H1 (cell line): Measurements from ENCODE around the gene NPHP4. TPM values are rescaled to one million over a fixed set of nuclear protein-coding genes. Genes with fewer than 3 reads are reported as not detected.
A peak's percentile ranks its signal among the peaks of the same experiment; 100 is the strongest.

ENCODE experiments used
- CTCF ChIA-PET: fragments of 300-600 bp; sonication (Branson Sonifier 250); formaldehyde crosslinking; loops from one replicate; lab custom pipeline; 2021; ENCODE audit not compliant: partially characterized antibody; lab: Charles Lee
- POLR2A ChIA-PET: fragments of 300-600 bp; sonication (Branson Sonifier 250); formaldehyde crosslinking; loops from one replicate; lab custom pipeline; 2021; ENCODE audit warnings: inconsistent platforms; ENCODE audit not compliant: partially characterized antibody; lab: Charles Lee
- DNase-seq, 2 experiments: peaks; one replicate each; pipeline versions ENCODE4 v3.0.0 to v3.0.0-alpha.2; 2010 to 2022; ENCODE audit warnings: low spot score in 2 of 2, low read depth in 1 of 2, mixed read lengths in 1 of 2
- FAIRE-seq: peaks from 2 replicates; lab custom pipeline; 2011; peaks lifted over from hg19 to GRCh38; lab: Jason Lieb, UNC
- H2AFZ ChIP-seq: 2 replicates; pipeline ENCODE4 v1.8.1; 2012; ENCODE audit warnings: low read length, inconsistent platforms
- H2AK5ac ChIP-seq: 2 replicates; pipeline ENCODE4 v1.6.1; 2013; ENCODE audit warnings: low read depth, low read length
- H2BK120ac ChIP-seq: replicated peaks from 2 replicates; pipeline ENCODE3; 2013; ENCODE audit warnings: low read depth, low read length, inconsistent platforms
- H2BK12ac ChIP-seq: 2 replicates; pipeline ENCODE4 v1.6.1; 2013; ENCODE audit warnings: low read depth, low read length
- H2BK15ac ChIP-seq: 2 replicates; pipeline ENCODE4 v1.6.1; 2013; ENCODE audit warnings: low read length
- H2BK20ac ChIP-seq: 2 replicates; pipeline ENCODE4 v1.6.1; 2013; ENCODE audit warnings: low read length
- H2BK5ac ChIP-seq: 2 replicates; pipeline ENCODE4 v1.6.1; 2013; ENCODE audit warnings: low read depth, low read length
- H3K14ac ChIP-seq: 2 replicates; pipeline ENCODE4 v1.6.1; 2013; ENCODE audit warnings: inconsistent platforms; ENCODE audit not compliant: insufficient read length
- H3K18ac ChIP-seq: 2 replicates; pipeline ENCODE4 v1.6.1; 2013; ENCODE audit warnings: low read length; ENCODE audit errors: extremely low read depth
- H3K23ac ChIP-seq: 2 replicates; pipeline ENCODE4 v1.6.1; 2013; ENCODE audit warnings: inconsistent platforms; ENCODE audit not compliant: insufficient read length
- H3K23me2 ChIP-seq: 2 replicates; pipeline ENCODE4 v1.6.1; 2013; ENCODE audit warnings: low read depth, low read length
- H3K27ac ChIP-seq: 2 replicates; pipeline ENCODE4 v1.6.1; 2011; ENCODE audit warnings: low read depth, low read length, inconsistent platforms
- H3K27me3 ChIP-seq, 4 experiments: replicated peaks in 1 of 4; 1 replicate in 1 of 4; 2 replicates in 3 of 4; pipeline versions ENCODE4 v1.6.1 to v1.8.1; 2011 to 2013; ENCODE audit warnings: low read length in 3 of 4, mild to moderate bottlenecking in 3 of 4, inconsistent platforms in 2 of 4, mixed read lengths in 2 of 4, moderate library complexity in 1 of 4; ENCODE audit not compliant: control insufficient read depth in 3 of 4, insufficient read depth in 3 of 4; ENCODE audit errors: extremely low read depth in 1 of 4
- H3K36me3 ChIP-seq, 4 experiments: 2 replicates each; pipeline versions ENCODE4 v1.6.1 to v1.8.1; 2011 to 2013; ENCODE audit warnings: mild to moderate bottlenecking in 4 of 4, low read length in 3 of 4, moderate library complexity in 2 of 4, control low read depth in 1 of 4, inconsistent platforms in 1 of 4; ENCODE audit not compliant: insufficient read depth in 4 of 4, control insufficient read depth in 2 of 4
- H3K4ac ChIP-seq: replicated peaks from 2 replicates; pipeline ENCODE3; 2013; ENCODE audit warnings: low read length, low read depth, mixed read lengths, inconsistent platforms; ENCODE audit not compliant: insufficient read length
- H3K4me1 ChIP-seq, 4 experiments: replicated peaks in 1 of 4; 1 replicate in 1 of 4; 2 replicates in 3 of 4; pipeline versions ENCODE4 v1.6.1 to v1.8.1; 2011 to 2013; ENCODE audit warnings: low read length in 3 of 4, inconsistent platforms in 2 of 4, mixed read lengths in 1 of 4; ENCODE audit not compliant: insufficient read depth in 4 of 4, control insufficient read depth in 3 of 4
- H3K4me2 ChIP-seq, 2 experiments: 2 replicates each; pipeline versions ENCODE4 v1.6.1 to v1.8.1; 2011 to 2013; ENCODE audit warnings: low read depth in 2 of 2, low read length in 2 of 2, control low read depth in 1 of 2, inconsistent platforms in 1 of 2, mild to moderate bottlenecking in 1 of 2; ENCODE audit not compliant: insufficient read depth in 1 of 2
- H3K4me3 ChIP-seq, 4 experiments: fragments of 200-600, 300-600 bp in 1 of 4; sonication (generic), shearing (Covaris generic), sonication (Bioruptor Twin) in 1 of 4; 2 replicates each; pipeline versions ENCODE4 v1.5.1 to v1.8.1; 2011 to 2016; ENCODE audit warnings: low read length in 4 of 4, low read depth in 3 of 4, control low read depth in 2 of 4, inconsistent platforms in 2 of 4, mild to moderate bottlenecking in 2 of 4, mixed read lengths in 1 of 4, moderate library complexity in 1 of 4; ENCODE audit not compliant: insufficient read depth in 2 of 4; ENCODE audit errors: extremely low read depth in 1 of 4
- H3K56ac ChIP-seq: replicated peaks from 2 replicates; pipeline ENCODE3; 2013; ENCODE audit warnings: low read depth, mild to moderate bottlenecking, mixed read lengths, low read length, inconsistent platforms; ENCODE audit not compliant: insufficient read length
- H3K79me1 ChIP-seq: 2 replicates; pipeline ENCODE4 v1.6.1; 2013; ENCODE audit warnings: low read depth, low read length, control low read depth
- H3K79me2 ChIP-seq, 2 experiments: 2 replicates each; pipeline versions ENCODE4 v1.6.1 to v1.8.1; 2012 to 2013; ENCODE audit warnings: low read length in 2 of 2, mild to moderate bottlenecking in 2 of 2, inconsistent platforms in 1 of 2; ENCODE audit not compliant: insufficient read depth in 2 of 2, control insufficient read depth in 1 of 2
- H3K9ac ChIP-seq, 4 experiments: replicated peaks in 1 of 4; 1 replicate in 1 of 4; 2 replicates in 3 of 4; pipeline versions ENCODE4 v1.6.1 to v1.8.1; 2011 to 2013; ENCODE audit warnings: low read depth in 3 of 4, low read length in 3 of 4, control low read depth in 2 of 4, mild to moderate bottlenecking in 2 of 4, moderate library complexity in 2 of 4, inconsistent platforms in 1 of 4; ENCODE audit errors: extremely low read depth in 1 of 4
- H3K9me3 ChIP-seq, 2 experiments: 2 replicates each; pipeline versions ENCODE4 v1.6.1 to v1.8.1; 2012 to 2013; ENCODE audit warnings: mild to moderate bottlenecking in 2 of 2, moderate library complexity in 2 of 2, control low read depth in 1 of 2, inconsistent platforms in 1 of 2, low read depth in 1 of 2, low read length in 1 of 2, mixed read lengths in 1 of 2; ENCODE audit not compliant: insufficient read depth in 2 of 2
- H4K20me1 ChIP-seq, 2 experiments: replicated peaks in 1 of 2; 2 replicates each; pipeline versions ENCODE3 to v1.8.1; 2011 to 2013; ENCODE audit warnings: inconsistent platforms in 2 of 2, low read length in 2 of 2, mild to moderate bottlenecking in 1 of 2; ENCODE audit not compliant: insufficient read depth in 2 of 2, control insufficient read depth in 1 of 2
- H4K5ac ChIP-seq: 2 replicates; pipeline ENCODE4 v1.6.1; 2013; ENCODE audit warnings: low read length, low read depth, mixed read lengths, inconsistent platforms; ENCODE audit not compliant: insufficient read length
- H4K8ac ChIP-seq: 2 replicates; pipeline ENCODE4 v1.8.0; 2013; ENCODE audit warnings: mild to moderate bottlenecking, moderate library complexity, low read length, inconsistent platforms; ENCODE audit not compliant: insufficient read depth; ENCODE audit errors: extremely low read depth
- H4K91ac ChIP-seq: replicated peaks from 2 replicates; pipeline ENCODE3; 2013; ENCODE audit warnings: low read length, mixed read lengths, inconsistent platforms; ENCODE audit not compliant: insufficient read length
- BRCA1 ChIP-seq: IDR thresholded peaks from 2 replicates; pipeline ENCODE4 v1.6.1; 2012; ENCODE audit warnings: low read depth, low read length, improper control_type of control experiment
- GABPA ChIP-seq: IDR thresholded peaks from 2 replicates; pipeline ENCODE4 v1.6.1; 2011; ENCODE audit warnings: mild to moderate bottlenecking, low read length, moderate library complexity, borderline replicate concordance; ENCODE audit not compliant: insufficient read depth
- JUND ChIP-seq: IDR thresholded peaks from 2 replicates; pipeline ENCODE4 v1.6.1; 2011; ENCODE audit warnings: mild to moderate bottlenecking, improper control_type of control experiment, low read length
- KDM1A ChIP-seq: fragments of 200-600, 300-600 bp; sonication (generic); IDR thresholded peaks from 2 replicates; pipeline ENCODE4 v1.7.1; 2016; ENCODE audit warnings: mild to moderate bottlenecking, low read length, borderline replicate concordance
- POLR2A ChIP-seq, 2 experiments: IDR thresholded peaks; 1 replicate in 1 of 2; 2 replicates in 1 of 2; pipeline ENCODE4 v1.6.1; 2011; ENCODE audit warnings: low read depth in 2 of 2, low read length in 2 of 2, mild to moderate bottlenecking in 2 of 2; ENCODE audit errors: control extremely low read depth in 1 of 2
- RAD21 ChIP-seq, 2 experiments: IDR thresholded peaks in 1 of 2; conservative IDR thresholded peaks in 1 of 2; 2 replicates each; pipeline ENCODE4 v1.6.1; 2011; ENCODE audit warnings: low read depth in 2 of 2, low read length in 2 of 2, improper control_type of control experiment in 1 of 2, inconsistent platforms in 1 of 2, mild to moderate bottlenecking in 1 of 2, moderate library complexity in 1 of 2
- TAF7 ChIP-seq: optimal IDR thresholded peaks from 2 replicates; pipeline ENCODE3; 2011; ENCODE audit warnings: low read depth, mild to moderate bottlenecking, inconsistent platforms, low read length, moderate library complexity, borderline replicate concordance
- WGBS, 2 experiments: shearing (Covaris generic) in 1 of 2; methylation state at CpG; one replicate each; pipeline versions ENCODE4 v1.1.6 to v1.1.7; 2013 to 2015; ENCODE audit warnings: low lambda C conversion rate in 2 of 2, mixed read lengths in 2 of 2, inconsistent platforms in 1 of 2, low coverage in 1 of 2, missing lambda C conversion rate in 1 of 2; ENCODE audit not compliant: insufficient replicate concordance in 2 of 2, insufficient coverage in 1 of 2, insufficient read length in 1 of 2; ENCODE audit errors: extremely low coverage in 1 of 2, missing lambda C conversion rate in 1 of 2; 5-methylcytosine and 5-hydroxymethylcytosine counted together
- polyA plus RNA-seq, 7 experiments: library from polyadenylated mRNA; depleted of rRNA in 3 of 7; stranded (reverse) in 5 of 7; unstranded in 2 of 7; fragments of >200 nt in 5 of 7; fragments of 200-250 nt in 2 of 7; gene quantifications; 1 replicate in 5 of 7; 2 replicates in 1 of 7; 4 replicates in 1 of 7; pipeline versions ENCODE4 v1.2.1 to v1.2.3, GENCODE V29; 2011 to 2013; ENCODE audit warnings: missing spikeins in 2 of 7, mixed read lengths in 2 of 7
- total RNA-seq: library from RNA; stranded (reverse); fragmentation: NEBNext Ultra II Directional; extraction: Animal tissue kit (Norgen Biotek cat#: 25700); gene quantifications from 2 replicates; pipeline ENCODE4 v1.2.1, GENCODE V29; 2021
- TF ChIP-seq, protein P1 (sequence below), 3 experiments: IDR thresholded peaks; 1 replicate in 2 of 3; 2 replicates in 1 of 3; pipeline versions ENCODE4 v1.5.1 to v1.6.1; 2011; ENCODE audit warnings: low read length in 3 of 3, mild to moderate bottlenecking in 3 of 3, inconsistent platforms in 2 of 3, low read depth in 1 of 3, moderate library complexity in 1 of 3; ENCODE audit not compliant: insufficient read depth in 1 of 3; ENCODE audit errors: control extremely low read depth in 1 of 3

Gene NPHP4
- total and polyA plus RNA-seq, 2 of the 8 experiments (the other 6 are each of a cell fraction or from before 2014, with no cell fraction given), result 5.8 to 14.0 TPM

DNA sequence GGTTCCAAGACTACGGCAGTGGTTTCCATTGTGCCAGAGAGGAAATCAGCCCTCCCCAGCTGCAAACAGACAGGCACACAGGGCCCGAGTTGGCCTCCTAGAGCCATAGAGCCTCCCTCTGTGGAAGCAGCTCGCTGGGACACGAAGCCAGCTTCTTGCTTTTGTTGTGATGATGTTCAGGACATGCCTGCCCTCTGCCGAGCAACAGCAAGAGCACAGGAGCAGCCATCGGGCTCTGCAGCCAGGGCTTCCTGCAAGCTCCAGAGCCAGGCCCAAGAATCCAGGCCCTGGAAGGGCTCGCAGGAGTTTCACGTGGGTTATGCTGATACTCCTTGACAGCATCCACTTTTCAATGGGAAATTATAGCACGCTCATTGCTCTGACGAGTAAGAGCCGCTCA, 18.5 kb downstream of the NPHP4 start:
- TF ChIP-seq, protein P1, sequence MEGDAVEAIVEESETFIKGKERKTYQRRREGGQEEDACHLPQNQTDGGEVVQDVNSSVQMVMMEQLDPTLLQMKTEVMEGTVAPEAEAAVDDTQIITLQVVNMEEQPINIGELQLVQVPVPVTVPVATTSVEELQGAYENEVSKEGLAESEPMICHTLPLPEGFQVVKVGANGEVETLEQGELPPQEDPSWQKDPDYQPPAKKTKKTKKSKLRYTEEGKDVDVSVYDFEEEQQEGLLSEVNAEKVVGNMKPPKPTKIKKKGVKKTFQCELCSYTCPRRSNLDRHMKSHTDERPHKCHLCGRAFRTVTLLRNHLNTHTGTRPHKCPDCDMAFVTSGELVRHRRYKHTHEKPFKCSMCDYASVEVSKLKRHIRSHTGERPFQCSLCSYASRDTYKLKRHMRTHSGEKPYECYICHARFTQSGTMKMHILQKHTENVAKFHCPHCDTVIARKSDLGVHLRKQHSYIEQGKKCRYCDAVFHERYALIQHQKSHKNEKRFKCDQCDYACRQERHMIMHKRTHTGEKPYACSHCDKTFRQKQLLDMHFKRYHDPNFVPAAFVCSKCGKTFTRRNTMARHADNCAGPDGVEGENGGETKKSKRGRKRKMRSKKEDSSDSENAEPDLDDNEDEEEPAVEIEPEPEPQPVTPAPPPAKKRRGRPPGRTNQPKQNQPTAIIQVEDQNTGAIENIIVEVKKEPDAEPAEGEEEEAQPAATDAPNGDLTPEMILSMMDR (IDR thresholded peaks at IDR 0.05; ENCODE audit: control extremely low read depth in 1 of 3, insufficient read depth in 1 of 3, low read depth in 1 of 3, low read length in 3 of 3), result peak in 2 of 3 experiments; percentile 19 to 44; a peak in 2 of 4 replicates
- TF ChIP-seq GABPA, result no peak
- no peak for TF ChIP-seq POLR2A (IDR thresholded peaks at IDR 0.05; ENCODE audit: control extremely low read depth in 1 of 2, low read depth in 2 of 2, low read length in 2 of 2)
- no peak for TF ChIP-seq TAF7
- TF ChIP-seq KDM1A, result no peak
- TF ChIP-seq BRCA1, result no peak
- TF ChIP-seq JUND, result no peak
- TF ChIP-seq RAD21 (IDR thresholded peaks at IDR 0.05 in 1 of 2, conservative IDR thresholded peaks at IDR 0.05 in 1 of 2; ENCODE audit: low read depth in 2 of 2, low read length in 2 of 2), result peak; percentile 19 to 47; a peak in 3 of 4 replicates
- Histone ChIP-seq H3K36me3 (no peaks in the 10 kb centered on the region), H3K27ac (no peak overlapping the region), H3K14ac (no peak overlapping the region), H2BK12ac (no peak overlapping the region), H3K18ac (no peak overlapping the region), H2AK5ac (no peak overlapping the region), H2BK15ac (no peak overlapping the region), H2BK120ac (no peak overlapping the region), H2AFZ (no peak overlapping the region), H3K27me3 (no peaks in the 10 kb centered on the region), H4K5ac (no peak overlapping the region), H3K23me2 (no peaks in the 10 kb centered on the region), H3K9me3 (no peaks in the 10 kb centered on the region; a peak in 1 of 4 replicates), H3K79me1 (peaks cover 5% of the 10 kb centered on the region), H3K4me1 (peaks cover 0 to 1% (median 0%) of the 10 kb centered on the region in 4 experiments; a peak in 1 of 7 replicates), H3K23ac (no peak overlapping the region), H3K9ac (no peak overlapping the region), H3K56ac (no peak overlapping the region), H3K4me3 (no peak overlapping the region), H4K20me1 (peaks cover 0 to 2% of the 10 kb centered on the region in 2 experiments), H2BK5ac (no peak overlapping the region), H4K8ac (no peak overlapping the region), H3K4ac (no peak overlapping the region), H4K91ac (no peak overlapping the region), H3K4me2 (no peak overlapping the region), H3K79me2 (no peaks in the 10 kb centered on the region), H2BK20ac (no peak overlapping the region)
- ChIA-PET POLR2A (no interaction called here), CTCF (interaction anchor here (0.7 to 3.4 kb wide), 16 partner anchors 9 to 584 kb away, joined by 3 to 17 read pairs (median 4); no protein-coding TSS in a partner anchor)
- FAIRE-seq (no peak), DNase-seq (no peak)
- 79% methylated on average over 11 of the region's 11 CpGs; no CpG with 5 or more reads in 1 of the 2 experiments for whole genome bisulfite sequencing, 2 experiments
